Panc1 (cell line): ENCODE measurements around the gene POLR3K. TPM values are rescaled to one million over a fixed set of nuclear protein-coding genes. Genes with fewer than 3 reads are reported as not detected.

Experiments used
- ATAC-seq: fragments of 200-7000 bp; cut with Tn5 transposase; 2 replicates; pipeline ENCODE4 v1.9.1; 2020; ENCODE audit warnings: mild to moderate bottlenecking, moderate library complexity
- BruUV-seq: library from RNA; stranded (reverse); fragments of 400-500 nt; replicated peaks from 2 replicates; lab custom pipeline; 2021; lab: Mats Ljungman, UMichigan
- CTCF ChIA-PET: fragments of 300-600 bp; sonication (Branson Sonifier 250); formaldehyde crosslinking; loops from one replicate; lab custom pipeline; 2022; ENCODE audit warnings: antibody characterized with exemption; lab: Charles Lee
- POLR2A ChIA-PET: fragments of 300-600 bp; sonication (Branson Sonifier 250); formaldehyde crosslinking; loops from one replicate; lab custom pipeline; 2022; ENCODE audit warnings: antibody characterized with exemption; lab: Charles Lee
- DNase-seq: peaks from one replicate; pipeline ENCODE4 v3.0.0-alpha.2; 2010; ENCODE audit warnings: low read depth, low spot score
- H3K27ac ChIP-seq: 2 replicates; pipeline ENCODE4 v1.5.1; 2011; ENCODE audit warnings: mild to moderate bottlenecking, low read length, inconsistent platforms
- H3K27me3 ChIP-seq: fragments of 200-500 bp; sonication (Bioruptor generic); 2 replicates; pipeline ENCODE4 v1.6.0; 2014; ENCODE audit warnings: low read length, inconsistent platforms; ENCODE audit not compliant: control insufficient read depth, insufficient read depth
- H3K36me3 ChIP-seq: fragments of 200-500 bp; sonication (Bioruptor generic); 2 replicates; pipeline ENCODE4 v1.5.1; 2014; ENCODE audit warnings: inconsistent platforms, mild to moderate bottlenecking, low read length, moderate library complexity; ENCODE audit not compliant: control insufficient read depth, insufficient read depth
- H3K4me1 ChIP-seq: 2 replicates; pipeline ENCODE4 v1.5.1; 2011; ENCODE audit warnings: inconsistent platforms, mild to moderate bottlenecking, low read length, moderate library complexity; ENCODE audit not compliant: control insufficient read depth, insufficient read depth
- H3K4me3 ChIP-seq, 2 experiments: 2 replicates each; pipeline ENCODE4 v1.5.1; 2011 to 2012; ENCODE audit warnings: low read depth in 2 of 2, low read length in 2 of 2, mild to moderate bottlenecking in 2 of 2, inconsistent platforms in 1 of 2, moderate library complexity in 1 of 2
- H3K9me3 ChIP-seq: fragments of 200-500 bp; sonication (Bioruptor generic); 2 replicates; pipeline ENCODE4 v1.5.1; 2014; ENCODE audit warnings: low read depth, mild to moderate bottlenecking, inconsistent platforms, low read length, moderate library complexity; ENCODE audit not compliant: control insufficient read depth, insufficient read depth
- CTCF ChIP-seq: fragments of 450-650 bp; IDR thresholded peaks from 2 replicates; pipeline ENCODE4 v1.5.1; 2017; ENCODE audit warnings: mild to moderate bottlenecking
- POLR2AphosphoS5 ChIP-seq: IDR thresholded peaks from 2 replicates; pipeline ENCODE4 v1.6.1; 2012; ENCODE audit warnings: mild to moderate bottlenecking, low read depth, low read length, moderate library complexity
- REST ChIP-seq, 2 experiments: IDR thresholded peaks; 2 replicates each; pipeline ENCODE4 v1.6.1; 2011 to 2012; ENCODE audit warnings: low read depth in 2 of 2, control low read depth in 1 of 2, low read length in 1 of 2, mild to moderate bottlenecking in 1 of 2, moderate library complexity in 1 of 2; ENCODE audit not compliant: insufficient read depth in 1 of 2
- SIN3A ChIP-seq: IDR thresholded peaks from 2 replicates; pipeline ENCODE4 v1.6.1; 2012; ENCODE audit warnings: low read depth, mild to moderate bottlenecking, low read length, moderate library complexity, borderline replicate concordance; ENCODE audit not compliant: insufficient read depth
- TCF7L2 ChIP-seq: IDR thresholded peaks from 2 replicates; pipeline ENCODE4 v1.6.1; 2011; ENCODE audit warnings: mild to moderate bottlenecking, low read depth, low read length, inconsistent platforms
- in situ Hi-C: cut with HindIII; loops from 2 replicates; pipeline ENCODE4 v1.10.0; 2016; ENCODE audit warnings: low sequenced_read_pairs, low pct_unique_long_range_greater_than_20kb
- intact Hi-C: fragments of 100-400 bp; cut with micrococcal nuclease; formaldehyde crosslinking; loops from one replicate; pipeline ENCODE4 v1.10.0; 2022; ENCODE audit not compliant: unreplicated experiment
- total RNA-seq: library from RNA; stranded (reverse); gene quantifications from one replicate; pipeline ENCODE4 v1.2.1, GENCODE V29; 2021; ENCODE audit not compliant: unreplicated experiment

The POLR3K gene
- total RNA-seq, 1 experiment from 2014 or later, result 35.7 TPM

GRCh38 chr16:58491-59439, 5.4 kb upstream of the POLR3K start:
- H3K36me3 ChIP-seq, result no peaks in the 10 kb centered on the region
- CTCF ChIA-PET, result interaction anchor here (0.6 kb wide), 1 partner anchor 1272 kb away, joined by 8 read pairs; no protein-coding TSS in a partner anchor
- ATAC-seq (no peak), DNase-seq (no peak)
- H3K4me3 ChIP-seq, result no peak overlapping the region
- no TSS peak for BruUV-seq
- in situ Hi-C loops, result no loop called here
- TF ChIP-seq TCF7L2 (no peak), SIN3A (no peak), REST (IDR thresholded peaks at IDR 0.05; ENCODE audit: insufficient read depth in 1 of 2, low read depth in 2 of 2, low read length in 1 of 2) (no peak), CTCF (no peak), POLR2AphosphoS5 (no peak)
- H3K9me3 ChIP-seq, result no peaks in the 10 kb centered on the region
- intact Hi-C loops, result no loop called here
- POLR2A ChIA-PET, result interaction anchor here (0.6 kb wide), 1 partner anchor 141 kb away, joined by 4 read pairs; no protein-coding TSS in a partner anchor
- peaks cover 3% of the 10 kb centered on the region; the same call in 1 of the 2 replicates for H3K4me1 ChIP-seq
- H3K27me3 ChIP-seq, result no peaks in the 10 kb centered on the region
- no peak overlapping the region for H3K27ac ChIP-seq

GRCh38 chr16:57711-58110, 4.3 kb upstream of the POLR3K start:
- DNase-seq (no peak), ATAC-seq (no peak)
- ChIA-PET POLR2A (interaction anchor here (0.6 kb wide), 1 partner anchor 97 kb away, joined by 3 read pairs; no protein-coding TSS in a partner anchor), CTCF (interaction anchor here (0.6 kb wide), 1 partner anchor 305 kb away, joined by 4 read pairs; no protein-coding TSS in a partner anchor)
- H3K27me3 ChIP-seq, result no peaks in the 10 kb centered on the region
- H3K9me3 ChIP-seq, result no peaks in the 10 kb centered on the region
- TF ChIP-seq SIN3A (no peak), TCF7L2 (no peak), CTCF (no peak), POLR2AphosphoS5 (no peak), REST (IDR thresholded peaks at IDR 0.05; ENCODE audit: insufficient read depth in 1 of 2, low read depth in 2 of 2, low read length in 1 of 2) (no peak)
- no peak overlapping the region for H3K4me3 ChIP-seq
- peaks cover 3% of the 10 kb centered on the region; the same call in 1 of the 2 replicates for H3K4me1 ChIP-seq
- no peaks in the 10 kb centered on the region; the same call in 1 of the 2 replicates for H3K36me3 ChIP-seq
- BruUV-seq, result no TSS peak
- in situ Hi-C loops, result no loop called here
- intact Hi-C loops, result no loop called here
- H3K27ac ChIP-seq, result no peak overlapping the region
